SK-N-SH (cell line): Measurements from ENCODE around the gene MALRD1. TPM values are rescaled to one million over a fixed set of nuclear protein-coding genes. Genes with fewer than 3 reads are reported as not detected.

ENCODE experiments used
- CTCF ChIA-PET: fragments of 300-600, 350-600 bp; formaldehyde crosslinking; extraction: SDS; loops from one replicate; lab custom pipeline; 2021; lab: Yijun Ruan, JAX
- POLR2A ChIA-PET: fragments of 350-600 bp; sonication (Branson Sonifier 250); formaldehyde crosslinking; extraction: SDS; loops from one replicate; lab custom pipeline; 2020; ENCODE audit warnings: antibody characterized with exemption, inconsistent platforms; lab: Yijun Ruan, JAX
- DNase-seq: peaks from one replicate; pipeline ENCODE4 v3.0.0; 2012
- H2AFZ ChIP-seq: fragments of 200-600 bp; sonication (generic); 2 replicates; pipeline ENCODE4 v1.8.1; 2016; ENCODE audit warnings: antibody characterized with exemption, mild to moderate bottlenecking, low read depth
- H3F3A ChIP-seq: fragments of 200-600 bp; sonication (generic); replicated peaks from 2 replicates; pipeline ENCODE3; 2016; ENCODE audit warnings: antibody characterized with exemption, mild to moderate bottlenecking; ENCODE audit not compliant: insufficient read depth
- H3K27ac ChIP-seq, 2 experiments: fragments of 200-500 bp in 1 of 2; fragments of 200-600 bp in 1 of 2; sonication (Bioruptor generic) in 1 of 2; sonication (generic), shearing (Covaris generic) in 1 of 2; 2 replicates each; pipeline versions ENCODE4 v1.5.1 to v1.6.1; 2014 to 2016; ENCODE audit warnings: low read depth in 2 of 2, inconsistent platforms in 1 of 2, low read length in 1 of 2, mild to moderate bottlenecking in 1 of 2, mixed read lengths in 1 of 2
- H3K27me3 ChIP-seq: fragments of 200-600 bp; sonication (generic), shearing (Covaris generic); 2 replicates; pipeline ENCODE4 v1.6.1; 2016; ENCODE audit warnings: mixed run types; ENCODE audit not compliant: insufficient read depth
- H3K36me3 ChIP-seq, 2 experiments: fragments of 200-500 bp in 1 of 2; fragments of 200-600 bp in 1 of 2; sonication (Bioruptor generic) in 1 of 2; sonication (generic) in 1 of 2; replicated peaks in 1 of 2; 2 replicates each; pipeline versions ENCODE3 to v1.5.1; 2014 to 2016; ENCODE audit warnings: low read length in 1 of 2, mild to moderate bottlenecking in 1 of 2; ENCODE audit not compliant: insufficient read depth in 2 of 2, control insufficient read depth in 1 of 2
- H3K4me1 ChIP-seq, 2 experiments: fragments of 200-500 bp in 1 of 2; fragments of 200-600 bp in 1 of 2; sonication (Bioruptor generic) in 1 of 2; sonication (generic), shearing (Covaris generic) in 1 of 2; 2 replicates each; pipeline versions ENCODE4 v1.5.1 to v1.6.1; 2014 to 2016; ENCODE audit warnings: low read depth in 1 of 2, low read length in 1 of 2, mixed run types in 1 of 2; ENCODE audit not compliant: insufficient read depth in 2 of 2, control insufficient read depth in 1 of 2
- H3K4me2 ChIP-seq: fragments of 200-600 bp; sonication (generic), shearing (Covaris generic); 2 replicates; pipeline ENCODE4 v1.6.1; 2017; ENCODE audit warnings: mixed run types
- H3K4me3 ChIP-seq, 2 experiments: fragments of 200-500 bp in 1 of 2; fragments of 200-600 bp in 1 of 2; sonication (Bioruptor generic) in 1 of 2; sonication (generic), shearing (Covaris generic) in 1 of 2; 2 replicates each; pipeline versions ENCODE4 v1.5.1 to v1.8.1; 2014 to 2016; ENCODE audit warnings: low read depth in 2 of 2, inconsistent platforms in 1 of 2, low read length in 1 of 2, mild to moderate bottlenecking in 1 of 2, mixed read lengths in 1 of 2, moderate library complexity in 1 of 2
- H3K79me2 ChIP-seq: fragments of 200-600 bp; sonication (generic); 2 replicates; pipeline ENCODE4 v1.8.1; 2017; ENCODE audit warnings: mild to moderate bottlenecking; ENCODE audit not compliant: insufficient read depth
- H3K9ac ChIP-seq: fragments of 200-600 bp; sonication (generic); 2 replicates; pipeline ENCODE4 v1.6.1; 2017; ENCODE audit warnings: mixed run types
- H3K9me2 ChIP-seq: fragments of 200-600 bp; sonication (generic); 2 replicates; pipeline ENCODE4 v1.6.1; 2017; ENCODE audit warnings: mixed run types
- H3K9me3 ChIP-seq: fragments of 200-600 bp; sonication (generic); 2 replicates; pipeline ENCODE4 v1.6.1; 2017; ENCODE audit warnings: mixed run types, mild to moderate bottlenecking, moderate library complexity
- H4K20me1 ChIP-seq: fragments of 200-600 bp; sonication (generic); 2 replicates; pipeline ENCODE4 v1.6.1; 2017; ENCODE audit warnings: mild to moderate bottlenecking, mixed run types; ENCODE audit not compliant: insufficient read depth
- CHD2 ChIP-seq: fragments of 150-350 bp; IDR thresholded peaks from 2 replicates; pipeline ENCODE4 v1.6.1; 2018; ENCODE audit warnings: low read length; ENCODE audit not compliant: partially characterized antibody
- EP300 ChIP-seq, 2 experiments: IDR thresholded peaks; 2 replicates each; pipeline versions ENCODE4 v1.4.0 to v1.6.1; 2012; ENCODE audit warnings: borderline replicate concordance in 1 of 2, low read depth in 1 of 2, low read length in 1 of 2
- FOSL2 ChIP-seq: IDR thresholded peaks from 2 replicates; pipeline ENCODE4 v1.4.0; 2012; ENCODE audit warnings: low read depth, mild to moderate bottlenecking, moderate library complexity, borderline replicate concordance
- FOXJ3 ChIP-seq: sonication (generic); formaldehyde crosslinking; IDR thresholded peaks from 2 replicates; pipeline ENCODE4 v1.5.1; 2020; ENCODE audit warnings: mild to moderate bottlenecking, missing genetic modification reagents
- GABPA ChIP-seq: IDR thresholded peaks from 2 replicates; pipeline ENCODE4 v1.4.0; 2012; ENCODE audit warnings: low read depth, mild to moderate bottlenecking
- JUND ChIP-seq: IDR thresholded peaks from 2 replicates; pipeline ENCODE4 v1.4.0; 2012
- MEF2A ChIP-seq: IDR thresholded peaks from 2 replicates; pipeline ENCODE4 v1.4.0; 2012; ENCODE audit warnings: low read depth, borderline replicate concordance
- MXI1 ChIP-seq: IDR thresholded peaks from 2 replicates; pipeline ENCODE4 v1.6.1; 2012; ENCODE audit warnings: mild to moderate bottlenecking, low read depth, low read length, improper control_type of control experiment
- NFIC ChIP-seq: IDR thresholded peaks from 2 replicates; pipeline ENCODE4 v1.4.0; 2012; ENCODE audit warnings: borderline replicate concordance
- POLR2AphosphoS5 ChIP-seq: IDR thresholded peaks from 2 replicates; pipeline ENCODE4 v1.6.1; 2012; ENCODE audit warnings: low read depth, low read length
- RCOR1 ChIP-seq: fragments of 150-350 bp; IDR thresholded peaks from 2 replicates; pipeline ENCODE4 v1.6.1; 2017; ENCODE audit warnings: antibody characterized with exemption, low read length
- RXRA ChIP-seq: IDR thresholded peaks from 2 replicates; pipeline ENCODE4 v1.4.0; 2012; ENCODE audit warnings: low read depth, mild to moderate bottlenecking, borderline replicate concordance
- SMC3 ChIP-seq: IDR thresholded peaks from 2 replicates; pipeline ENCODE4 v1.6.1; 2012; ENCODE audit warnings: low read depth, low read length, improper control_type of control experiment
- TCF12 ChIP-seq: IDR thresholded peaks from 2 replicates; pipeline ENCODE4 v1.4.0; 2012
- TEAD4 ChIP-seq: IDR thresholded peaks from 2 replicates; pipeline ENCODE4 v1.4.0; 2012; ENCODE audit warnings: mild to moderate bottlenecking, borderline replicate concordance; ENCODE audit not compliant: insufficient read depth
- YY1 ChIP-seq: IDR thresholded peaks from 2 replicates; pipeline ENCODE4 v1.4.0; 2012; ENCODE audit warnings: low read depth, mild to moderate bottlenecking
- WGBS: methylation state at CpG from one replicate; pipeline ENCODE4 v1.1.6; 2017; ENCODE audit warnings: low lambda C conversion rate; 5-methylcytosine and 5-hydroxymethylcytosine counted together
- polyA plus RNA-seq, 3 experiments: library from polyadenylated mRNA; depleted of rRNA; stranded (reverse); fragments of >200 nt; gene quantifications; 2 replicates each; pipeline ENCODE4 v1.2.3, GENCODE V29; 2012
- TF ChIP-seq, protein P1 (sequence below): fragments of 200-600 bp; sonication (generic); IDR thresholded peaks from 2 replicates; pipeline ENCODE4 v1.6.1; 2017; ENCODE audit warnings: antibody characterized with exemption, mild to moderate bottlenecking, moderate library complexity
- TF ChIP-seq, protein P2 (sequence below): IDR thresholded peaks from 2 replicates; pipeline ENCODE4; 2012
- TF ChIP-seq, protein P3 (sequence below): IDR thresholded peaks from 2 replicates; pipeline ENCODE4 v1.6.1; 2012; ENCODE audit warnings: mild to moderate bottlenecking, low read depth, low read length, moderate library complexity
- TF ChIP-seq, protein P4 (sequence below): IDR thresholded peaks from 2 replicates; pipeline ENCODE4 v1.4.0; 2012; ENCODE audit warnings: low read depth, borderline replicate concordance

The MALRD1 gene
- polyA plus RNA-seq, 1 of the 3 experiments (the other 2 are of a cell fraction) = not detected

DNA sequence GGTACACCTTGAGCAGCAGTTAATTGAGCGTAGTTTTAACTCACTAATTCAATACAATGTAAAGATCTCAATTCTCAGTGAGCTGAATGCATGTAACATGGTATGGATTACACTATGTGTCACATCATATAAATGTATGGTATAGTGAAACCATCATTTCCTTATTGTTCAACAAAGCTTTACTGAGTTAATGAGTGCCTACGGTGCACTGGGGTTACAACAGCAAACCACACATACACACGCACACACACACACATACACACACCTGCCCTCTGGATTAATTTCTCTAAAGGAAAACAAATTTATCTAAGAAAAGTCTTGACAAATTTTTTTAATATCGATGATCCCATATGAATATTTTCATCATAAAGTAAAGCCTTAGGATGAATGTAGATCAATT lies 369.1 kb downstream of the MALRD1 start:
- H3K4me1 ChIP-seq = no peaks in the 10 kb centered on the region
- no peaks in the 10 kb centered on the region for H3K9me2 ChIP-seq
- no peak overlapping the region for H3K9ac ChIP-seq
- H3K27ac ChIP-seq = no peak overlapping the region
- H3K4me3 ChIP-seq = no peak overlapping the region
- H3K4me2 ChIP-seq = no peak overlapping the region
- TF ChIP-seq TCF12 = no peak
- no peak for TF ChIP-seq MXI1
- no peak for TF ChIP-seq RCOR1
- TF ChIP-seq FOSL2 = no peak
- TF ChIP-seq, protein P1, sequence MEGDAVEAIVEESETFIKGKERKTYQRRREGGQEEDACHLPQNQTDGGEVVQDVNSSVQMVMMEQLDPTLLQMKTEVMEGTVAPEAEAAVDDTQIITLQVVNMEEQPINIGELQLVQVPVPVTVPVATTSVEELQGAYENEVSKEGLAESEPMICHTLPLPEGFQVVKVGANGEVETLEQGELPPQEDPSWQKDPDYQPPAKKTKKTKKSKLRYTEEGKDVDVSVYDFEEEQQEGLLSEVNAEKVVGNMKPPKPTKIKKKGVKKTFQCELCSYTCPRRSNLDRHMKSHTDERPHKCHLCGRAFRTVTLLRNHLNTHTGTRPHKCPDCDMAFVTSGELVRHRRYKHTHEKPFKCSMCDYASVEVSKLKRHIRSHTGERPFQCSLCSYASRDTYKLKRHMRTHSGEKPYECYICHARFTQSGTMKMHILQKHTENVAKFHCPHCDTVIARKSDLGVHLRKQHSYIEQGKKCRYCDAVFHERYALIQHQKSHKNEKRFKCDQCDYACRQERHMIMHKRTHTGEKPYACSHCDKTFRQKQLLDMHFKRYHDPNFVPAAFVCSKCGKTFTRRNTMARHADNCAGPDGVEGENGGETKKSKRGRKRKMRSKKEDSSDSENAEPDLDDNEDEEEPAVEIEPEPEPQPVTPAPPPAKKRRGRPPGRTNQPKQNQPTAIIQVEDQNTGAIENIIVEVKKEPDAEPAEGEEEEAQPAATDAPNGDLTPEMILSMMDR = no peak
- TF ChIP-seq CHD2 = no peak
- no peak for TF ChIP-seq FOXJ3 (CRISPR knock-in tag)
- WGBS = 56% methylated on average over 4 of the region's 4 CpGs
- no peaks in the 10 kb centered on the region for H3K9me3 ChIP-seq
- no peak for DNase-seq
- no peaks in the 10 kb centered on the region for H3K36me3 ChIP-seq
- no peaks in the 10 kb centered on the region for H3F3A ChIP-seq
- CTCF ChIA-PET = no interaction called here
- no peaks in the 10 kb centered on the region for H3K27me3 ChIP-seq
- POLR2A ChIA-PET = no interaction called here
- H3K79me2 ChIP-seq = no peaks in the 10 kb centered on the region
- no peaks in the 10 kb centered on the region for H4K20me1 ChIP-seq
- no peak overlapping the region for H2AFZ ChIP-seq

DNA sequence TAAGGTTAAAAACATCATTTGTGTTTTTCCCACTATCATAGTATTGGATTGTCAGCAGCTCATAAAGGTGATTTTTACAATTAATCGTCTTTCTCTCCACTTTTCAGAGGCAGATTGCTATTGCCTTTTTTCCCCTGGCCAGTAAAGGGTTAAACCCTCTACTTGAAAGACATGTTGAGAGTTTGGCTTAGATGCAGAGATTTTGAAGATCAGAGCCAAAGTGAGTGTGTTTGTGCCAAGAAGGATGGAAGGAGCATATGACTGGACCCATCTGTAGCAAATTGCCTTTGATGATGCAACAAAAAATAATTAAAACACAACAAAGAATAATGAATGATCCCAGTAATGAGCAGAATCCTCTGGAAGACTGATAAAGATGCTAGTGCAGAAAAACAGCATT lies 373.1 kb downstream of the MALRD1 start:
- Histone ChIP-seq H3K9ac (no peak overlapping the region), H4K20me1 (no peaks in the 10 kb centered on the region), H3F3A (no peaks in the 10 kb centered on the region), H3K79me2 (no peaks in the 10 kb centered on the region), H3K36me3 (no peaks in the 10 kb centered on the region), H3K4me1 (no peaks in the 10 kb centered on the region), H2AFZ (no peak overlapping the region), H3K27me3 (no peaks in the 10 kb centered on the region), H3K4me2 (no peak overlapping the region), H3K9me2 (no peaks in the 10 kb centered on the region), H3K9me3 (no peaks in the 10 kb centered on the region), H3K27ac (no peak overlapping the region), H3K4me3 (no peak overlapping the region)
- no peak for DNase-seq
- ChIA-PET POLR2A (no interaction called here), CTCF (no interaction called here)
- WGBS = 20% methylated on average over 1 of the region's 1 CpG
- TF ChIP-seq, protein P2, sequence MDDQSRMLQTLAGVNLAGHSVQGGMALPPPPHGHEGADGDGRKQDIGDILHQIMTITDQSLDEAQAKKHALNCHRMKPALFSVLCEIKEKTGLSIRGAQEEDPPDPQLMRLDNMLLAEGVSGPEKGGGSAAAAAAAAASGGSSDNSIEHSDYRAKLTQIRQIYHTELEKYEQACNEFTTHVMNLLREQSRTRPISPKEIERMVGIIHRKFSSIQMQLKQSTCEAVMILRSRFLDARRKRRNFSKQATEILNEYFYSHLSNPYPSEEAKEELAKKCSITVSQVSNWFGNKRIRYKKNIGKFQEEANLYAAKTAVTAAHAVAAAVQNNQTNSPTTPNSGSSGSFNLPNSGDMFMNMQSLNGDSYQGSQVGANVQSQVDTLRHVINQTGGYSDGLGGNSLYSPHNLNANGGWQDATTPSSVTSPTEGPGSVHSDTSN = no peak
- no peak for TF ChIP-seq YY1
- TF ChIP-seq, protein P3, sequence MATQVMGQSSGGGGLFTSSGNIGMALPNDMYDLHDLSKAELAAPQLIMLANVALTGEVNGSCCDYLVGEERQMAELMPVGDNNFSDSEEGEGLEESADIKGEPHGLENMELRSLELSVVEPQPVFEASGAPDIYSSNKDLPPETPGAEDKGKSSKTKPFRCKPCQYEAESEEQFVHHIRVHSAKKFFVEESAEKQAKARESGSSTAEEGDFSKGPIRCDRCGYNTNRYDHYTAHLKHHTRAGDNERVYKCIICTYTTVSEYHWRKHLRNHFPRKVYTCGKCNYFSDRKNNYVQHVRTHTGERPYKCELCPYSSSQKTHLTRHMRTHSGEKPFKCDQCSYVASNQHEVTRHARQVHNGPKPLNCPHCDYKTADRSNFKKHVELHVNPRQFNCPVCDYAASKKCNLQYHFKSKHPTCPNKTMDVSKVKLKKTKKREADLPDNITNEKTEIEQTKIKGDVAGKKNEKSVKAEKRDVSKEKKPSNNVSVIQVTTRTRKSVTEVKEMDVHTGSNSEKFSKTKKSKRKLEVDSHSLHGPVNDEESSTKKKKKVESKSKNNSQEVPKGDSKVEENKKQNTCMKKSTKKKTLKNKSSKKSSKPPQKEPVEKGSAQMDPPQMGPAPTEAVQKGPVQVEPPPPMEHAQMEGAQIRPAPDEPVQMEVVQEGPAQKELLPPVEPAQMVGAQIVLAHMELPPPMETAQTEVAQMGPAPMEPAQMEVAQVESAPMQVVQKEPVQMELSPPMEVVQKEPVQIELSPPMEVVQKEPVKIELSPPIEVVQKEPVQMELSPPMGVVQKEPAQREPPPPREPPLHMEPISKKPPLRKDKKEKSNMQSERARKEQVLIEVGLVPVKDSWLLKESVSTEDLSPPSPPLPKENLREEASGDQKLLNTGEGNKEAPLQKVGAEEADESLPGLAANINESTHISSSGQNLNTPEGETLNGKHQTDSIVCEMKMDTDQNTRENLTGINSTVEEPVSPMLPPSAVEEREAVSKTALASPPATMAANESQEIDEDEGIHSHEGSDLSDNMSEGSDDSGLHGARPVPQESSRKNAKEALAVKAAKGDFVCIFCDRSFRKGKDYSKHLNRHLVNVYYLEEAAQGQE = no peak
- TF ChIP-seq POLR2AphosphoS5 = no peak
- no peak for TF ChIP-seq TEAD4
- TF ChIP-seq CHD2 = no peak
- no peak for TF ChIP-seq RXRA
- no peak for TF ChIP-seq EP300 (IDR thresholded peaks at IDR 0.05; ENCODE audit: borderline replicate concordance in 1 of 2, low read depth in 1 of 2, low read length in 1 of 2)
- TF ChIP-seq, protein P1 = no peak
- TF ChIP-seq, protein P4, sequence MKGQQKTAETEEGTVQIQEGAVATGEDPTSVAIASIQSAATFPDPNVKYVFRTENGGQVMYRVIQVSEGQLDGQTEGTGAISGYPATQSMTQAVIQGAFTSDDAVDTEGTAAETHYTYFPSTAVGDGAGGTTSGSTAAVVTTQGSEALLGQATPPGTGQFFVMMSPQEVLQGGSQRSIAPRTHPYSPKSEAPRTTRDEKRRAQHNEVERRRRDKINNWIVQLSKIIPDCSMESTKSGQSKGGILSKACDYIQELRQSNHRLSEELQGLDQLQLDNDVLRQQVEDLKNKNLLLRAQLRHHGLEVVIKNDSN = no peak
- TF ChIP-seq TCF12 = no peak
- TF ChIP-seq GABPA = no peak
- TF ChIP-seq JUND = no peak
- TF ChIP-seq SMC3 = no peak
- TF ChIP-seq MXI1 = no peak
- no peak for TF ChIP-seq MEF2A
- TF ChIP-seq FOXJ3 (CRISPR knock-in tag) = no peak
- TF ChIP-seq NFIC = no peak
